GM23338 (cell line): ENCODE results near the gene CFAP92. TPM values are rescaled to one million over a fixed set of nuclear protein-coding genes. Genes with fewer than 3 reads are reported as not detected.
A peak's percentile ranks its signal among the peaks of the same experiment; 100 is the strongest.

Experiments
- ATAC-seq: fragments of 200-7000 bp; cut with Tn5 transposase; 3 replicates; pipeline ENCODE4 v1.9.1; 2020
- DNase-seq: peaks from one replicate; pipeline ENCODE4 v3.0.0-alpha.2; 2015; ENCODE audit warnings: low spot score
- H2AFZ ChIP-seq: fragments of 200-600 bp; sonication (generic); 2 replicates; pipeline ENCODE4 v1.8.0; 2016; ENCODE audit warnings: antibody characterized with exemption, mild to moderate bottlenecking, moderate library complexity
- H3F3A ChIP-seq: fragments of 200-600 bp; sonication (generic); replicated peaks from 2 replicates; pipeline ENCODE4 v1.8.0; 2017; ENCODE audit warnings: antibody characterized with exemption, mixed run types, low read depth
- H3K27ac ChIP-seq: fragments of 200-600 bp; sonication (generic); 2 replicates; pipeline ENCODE4 v1.6.1; 2016; ENCODE audit warnings: low read depth
- H3K27me3 ChIP-seq: fragments of 200-600 bp; sonication (generic); 2 replicates; pipeline ENCODE4 v1.8.0; 2016; ENCODE audit warnings: mild to moderate bottlenecking, mixed run types, moderate library complexity; ENCODE audit not compliant: insufficient read depth
- H3K36me3 ChIP-seq: fragments of 200-600 bp; sonication (generic); 2 replicates; pipeline ENCODE4 v1.8.0; 2016; ENCODE audit warnings: mild to moderate bottlenecking; ENCODE audit not compliant: insufficient read depth
- H3K4me1 ChIP-seq: fragments of 200-600 bp; sonication (generic); 2 replicates; pipeline ENCODE4 v1.8.0; 2016; ENCODE audit warnings: mild to moderate bottlenecking, moderate library complexity; ENCODE audit not compliant: insufficient read depth
- H3K4me2 ChIP-seq: fragments of 200-600 bp; sonication (generic); 2 replicates; pipeline ENCODE4 v1.7.1; 2017; ENCODE audit warnings: mixed run types
- H3K4me3 ChIP-seq: fragments of 200-600 bp; sonication (generic); 2 replicates; pipeline ENCODE4 v1.6.1; 2016; ENCODE audit warnings: mixed run types
- H3K79me2 ChIP-seq: fragments of 200-600 bp; sonication (generic); replicated peaks from 2 replicates; pipeline ENCODE4 v1.8.0; 2017; ENCODE audit warnings: mild to moderate bottlenecking; ENCODE audit not compliant: insufficient read depth
- H3K9me2 ChIP-seq: fragments of 200-600 bp; sonication (generic); 2 replicates; pipeline ENCODE4 v1.8.0; 2017; ENCODE audit not compliant: insufficient read depth
- H4K20me1 ChIP-seq: fragments of 200-600 bp; sonication (generic); replicated peaks from 2 replicates; pipeline ENCODE4 v1.8.0; 2017; ENCODE audit warnings: mild to moderate bottlenecking; ENCODE audit not compliant: insufficient read depth
- H3K27ac Mint-ChIP-seq: 2 replicates; pipeline ENCODE4 v1.8.0; 2020; ENCODE audit warnings: inconsistent platforms, mild to moderate bottlenecking, moderate library complexity, mixed read lengths
- H3K27me3 Mint-ChIP-seq: 3 replicates; pipeline ENCODE4 v1.8.0; 2022; ENCODE audit warnings: low read depth, mild to moderate bottlenecking, moderate library complexity, mixed read lengths, inconsistent platforms; ENCODE audit not compliant: insufficient read depth, poor library complexity
- H3K36me3 Mint-ChIP-seq: 3 replicates; pipeline ENCODE4 v1.8.0; 2021; ENCODE audit warnings: low read depth, mild to moderate bottlenecking, inconsistent platforms, moderate library complexity, mixed read lengths
- H3K4me1 Mint-ChIP-seq: 3 replicates; pipeline ENCODE4 v1.8.0; 2020; ENCODE audit warnings: mild to moderate bottlenecking, inconsistent platforms, mixed read lengths
- H3K4me3 Mint-ChIP-seq: 3 replicates; pipeline ENCODE4 v1.8.0; 2021; ENCODE audit warnings: moderate library complexity, mild to moderate bottlenecking, inconsistent platforms, mixed read lengths
- H3K9me3 Mint-ChIP-seq: 3 replicates; pipeline ENCODE4 v1.8.0; 2020; ENCODE audit warnings: moderate library complexity, mild to moderate bottlenecking, inconsistent platforms, mixed read lengths
- EZH2phosphoT487 ChIP-seq: fragments of 200-600 bp; sonication (generic); IDR thresholded peaks from one replicate; pipeline ENCODE4 v1.8.1; 2018; ENCODE audit warnings: antibody characterized with exemption; ENCODE audit not compliant: unreplicated experiment
- JUNB ChIP-seq: IDR thresholded peaks from one replicate; pipeline ENCODE4 v1.6.1; 2016; ENCODE audit warnings: antibody characterized with exemption; ENCODE audit not compliant: unreplicated experiment
- POLR2AphosphoS5 ChIP-seq: IDR thresholded peaks from 2 replicates; pipeline ENCODE4 v1.6.1; 2016; ENCODE audit warnings: antibody characterized with exemption, low read depth
- ZNF114 ChIP-seq: fragments of 250-450 bp; sonication (Bioruptor Pico); IDR thresholded peaks from 2 replicates; pipeline ENCODE4 v1.5.0; 2020; ENCODE audit warnings: mild to moderate bottlenecking, moderate library complexity
- ZNF331 ChIP-seq: fragments of 250-450 bp; sonication (Bioruptor Pico); IDR thresholded peaks from 2 replicates; pipeline ENCODE4 v1.5.0; 2020; ENCODE audit warnings: low read depth, mild to moderate bottlenecking, moderate library complexity
- polyA plus RNA-seq: library from polyadenylated mRNA; unstranded; fragments of >200 nt; fragmentation: Nextera tagmentation; extraction: Ambion mirVana; gene quantifications from 2 replicates; pipeline ENCODE4 v1.2.1, GENCODE V29; 2016
- total RNA-seq: library from RNA; depleted of rRNA; stranded (reverse); fragments of >200 nt; shearing (Covaris generic); gene quantifications from 2 replicates; pipeline ENCODE4 v1.2.3, GENCODE V29; 2014
- TF ChIP-seq, protein P1 (sequence below): IDR thresholded peaks from one replicate; pipeline ENCODE4 v1.6.1; 2018; ENCODE audit warnings: antibody characterized with exemption; ENCODE audit not compliant: unreplicated experiment
- TF ChIP-seq, protein P2 (sequence below): IDR thresholded peaks from 2 replicates; pipeline ENCODE4 v1.6.1; 2016; ENCODE audit warnings: antibody characterized with exemption
- TF ChIP-seq, protein P3 (sequence below), 2 experiments: fragments of 200-600 bp in 1 of 2; sonication (generic) in 1 of 2; conservative IDR thresholded peaks; 2 replicates each; pipeline versions ENCODE4 v1.5.1 to v1.6.1; 2016 to 2017; ENCODE audit warnings: antibody characterized with exemption in 2 of 2, low read depth in 2 of 2, mild to moderate bottlenecking in 2 of 2, moderate library complexity in 1 of 2

CFAP92 gene
- total and polyA plus RNA-seq, 2 experiments from 2014 or later = 1.6 to 2.3 TPM

DNA sequence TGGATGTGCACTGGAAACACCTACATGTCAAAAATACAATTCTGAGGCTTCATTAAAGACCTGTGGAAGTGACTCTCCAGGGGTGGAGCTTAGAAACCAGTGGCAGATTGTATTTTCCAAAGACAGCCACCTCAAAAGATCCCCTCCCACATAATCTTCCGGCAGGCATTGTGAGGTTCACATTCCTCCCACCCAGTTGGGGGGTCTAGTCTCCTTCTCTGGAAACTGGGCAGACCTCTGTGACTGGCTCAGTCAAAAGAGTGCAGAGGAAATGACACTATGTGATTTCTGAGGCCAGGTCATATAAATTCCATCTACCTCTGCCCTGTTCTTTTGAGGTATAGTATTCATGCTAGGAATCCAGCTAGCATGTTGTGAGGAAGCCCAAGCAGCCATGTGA is 1.9 kb upstream of the CFAP92 start (continued):
- TF ChIP-seq, protein P1, sequence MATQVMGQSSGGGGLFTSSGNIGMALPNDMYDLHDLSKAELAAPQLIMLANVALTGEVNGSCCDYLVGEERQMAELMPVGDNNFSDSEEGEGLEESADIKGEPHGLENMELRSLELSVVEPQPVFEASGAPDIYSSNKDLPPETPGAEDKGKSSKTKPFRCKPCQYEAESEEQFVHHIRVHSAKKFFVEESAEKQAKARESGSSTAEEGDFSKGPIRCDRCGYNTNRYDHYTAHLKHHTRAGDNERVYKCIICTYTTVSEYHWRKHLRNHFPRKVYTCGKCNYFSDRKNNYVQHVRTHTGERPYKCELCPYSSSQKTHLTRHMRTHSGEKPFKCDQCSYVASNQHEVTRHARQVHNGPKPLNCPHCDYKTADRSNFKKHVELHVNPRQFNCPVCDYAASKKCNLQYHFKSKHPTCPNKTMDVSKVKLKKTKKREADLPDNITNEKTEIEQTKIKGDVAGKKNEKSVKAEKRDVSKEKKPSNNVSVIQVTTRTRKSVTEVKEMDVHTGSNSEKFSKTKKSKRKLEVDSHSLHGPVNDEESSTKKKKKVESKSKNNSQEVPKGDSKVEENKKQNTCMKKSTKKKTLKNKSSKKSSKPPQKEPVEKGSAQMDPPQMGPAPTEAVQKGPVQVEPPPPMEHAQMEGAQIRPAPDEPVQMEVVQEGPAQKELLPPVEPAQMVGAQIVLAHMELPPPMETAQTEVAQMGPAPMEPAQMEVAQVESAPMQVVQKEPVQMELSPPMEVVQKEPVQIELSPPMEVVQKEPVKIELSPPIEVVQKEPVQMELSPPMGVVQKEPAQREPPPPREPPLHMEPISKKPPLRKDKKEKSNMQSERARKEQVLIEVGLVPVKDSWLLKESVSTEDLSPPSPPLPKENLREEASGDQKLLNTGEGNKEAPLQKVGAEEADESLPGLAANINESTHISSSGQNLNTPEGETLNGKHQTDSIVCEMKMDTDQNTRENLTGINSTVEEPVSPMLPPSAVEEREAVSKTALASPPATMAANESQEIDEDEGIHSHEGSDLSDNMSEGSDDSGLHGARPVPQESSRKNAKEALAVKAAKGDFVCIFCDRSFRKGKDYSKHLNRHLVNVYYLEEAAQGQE = no peak
- no peak for TF ChIP-seq JUNB
- TF ChIP-seq, protein P2, sequence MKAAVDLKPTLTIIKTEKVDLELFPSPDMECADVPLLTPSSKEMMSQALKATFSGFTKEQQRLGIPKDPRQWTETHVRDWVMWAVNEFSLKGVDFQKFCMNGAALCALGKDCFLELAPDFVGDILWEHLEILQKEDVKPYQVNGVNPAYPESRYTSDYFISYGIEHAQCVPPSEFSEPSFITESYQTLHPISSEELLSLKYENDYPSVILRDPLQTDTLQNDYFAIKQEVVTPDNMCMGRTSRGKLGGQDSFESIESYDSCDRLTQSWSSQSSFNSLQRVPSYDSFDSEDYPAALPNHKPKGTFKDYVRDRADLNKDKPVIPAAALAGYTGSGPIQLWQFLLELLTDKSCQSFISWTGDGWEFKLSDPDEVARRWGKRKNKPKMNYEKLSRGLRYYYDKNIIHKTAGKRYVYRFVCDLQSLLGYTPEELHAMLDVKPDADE = no peak

DNA sequence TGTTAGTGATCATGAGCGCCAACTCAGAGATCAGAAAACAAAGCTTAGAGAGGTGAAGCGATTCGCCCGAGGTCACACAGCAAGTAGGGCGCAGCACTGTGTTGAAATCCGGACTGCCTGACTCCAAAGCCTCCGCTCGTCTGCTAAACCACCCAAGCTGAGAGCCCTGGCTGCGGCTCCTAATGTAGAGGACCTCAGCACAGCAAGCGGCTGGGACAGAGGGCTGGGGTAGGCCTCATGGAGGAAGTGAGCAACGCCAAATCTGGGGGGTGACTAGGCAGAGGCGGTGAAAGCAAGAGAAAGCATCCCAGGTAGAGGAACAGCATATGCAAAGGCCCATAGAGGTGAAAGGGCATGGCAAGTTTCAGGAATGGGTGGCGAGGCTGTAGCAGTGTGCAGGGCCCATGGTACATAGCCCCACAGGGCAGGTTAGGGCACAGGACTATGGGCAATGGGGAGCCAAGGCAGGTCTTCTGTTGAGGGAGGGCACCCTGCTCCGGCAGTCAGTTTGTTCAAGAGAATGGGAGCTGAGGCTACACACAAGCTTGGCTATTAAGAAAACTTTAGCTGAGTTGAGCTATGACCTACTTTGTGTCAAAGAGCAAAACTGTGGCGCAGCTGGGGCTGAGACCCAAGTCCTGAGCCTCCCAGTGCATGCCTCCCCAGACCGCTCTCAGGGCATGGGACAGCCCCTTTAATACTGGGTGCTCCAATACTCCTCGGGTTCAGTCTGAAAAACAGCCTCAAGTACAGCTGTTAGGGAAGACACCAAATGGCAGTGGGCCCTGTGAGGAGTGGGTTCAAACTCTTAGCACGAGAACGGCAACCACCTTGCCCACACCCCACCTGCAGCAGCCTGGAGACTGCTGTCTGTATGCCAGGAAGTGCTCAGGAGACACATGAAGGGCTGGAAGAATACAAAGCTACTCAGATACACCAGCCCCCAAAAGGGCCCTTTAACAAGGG is 988 bp upstream of the CFAP92 start:
- Mint-ChIP-seq H3K4me1 (peaks cover 30% of the 10 kb centered on the region), H3K27me3 (peaks cover 34% of the 10 kb centered on the region), H3K9me3 (no peaks in the 10 kb centered on the region), H3K36me3 (no peaks in the 10 kb centered on the region; the same call in 2 of the 3 replicates), H3K27ac (no peak overlapping the region), H3K4me3 (peak overlapping the region; percentile 62)
- Histone ChIP-seq H3F3A (0 out of 2 replicates have a peak, but pooled peaks cover 5% of the 10 kb centered on the region), H3K27me3 (peaks cover 70% of the 10 kb centered on the region), H3K4me1 (peaks cover 17% of the 10 kb centered on the region), H3K36me3 (no peaks in the 10 kb centered on the region), H3K9me2 (0 out of 2 replicates have a peak, but pooled peaks cover 10% of the 10 kb centered on the region), H3K27ac (no peak overlapping the region), H3K4me2 (peak overlapping the region; percentile 88), H4K20me1 (no peaks in the 10 kb centered on the region), H3K79me2 (no peaks in the 10 kb centered on the region), H3K4me3 (peak overlapping the region; percentile 69), H2AFZ (peak overlapping the region; percentile 88)
- DNase-seq (no peak), ATAC-seq (no peak)
- TF ChIP-seq POLR2AphosphoS5 = no peak
- TF ChIP-seq, protein P1 = no peak
- TF ChIP-seq, protein P2 = no peak
- TF ChIP-seq, protein P3, sequence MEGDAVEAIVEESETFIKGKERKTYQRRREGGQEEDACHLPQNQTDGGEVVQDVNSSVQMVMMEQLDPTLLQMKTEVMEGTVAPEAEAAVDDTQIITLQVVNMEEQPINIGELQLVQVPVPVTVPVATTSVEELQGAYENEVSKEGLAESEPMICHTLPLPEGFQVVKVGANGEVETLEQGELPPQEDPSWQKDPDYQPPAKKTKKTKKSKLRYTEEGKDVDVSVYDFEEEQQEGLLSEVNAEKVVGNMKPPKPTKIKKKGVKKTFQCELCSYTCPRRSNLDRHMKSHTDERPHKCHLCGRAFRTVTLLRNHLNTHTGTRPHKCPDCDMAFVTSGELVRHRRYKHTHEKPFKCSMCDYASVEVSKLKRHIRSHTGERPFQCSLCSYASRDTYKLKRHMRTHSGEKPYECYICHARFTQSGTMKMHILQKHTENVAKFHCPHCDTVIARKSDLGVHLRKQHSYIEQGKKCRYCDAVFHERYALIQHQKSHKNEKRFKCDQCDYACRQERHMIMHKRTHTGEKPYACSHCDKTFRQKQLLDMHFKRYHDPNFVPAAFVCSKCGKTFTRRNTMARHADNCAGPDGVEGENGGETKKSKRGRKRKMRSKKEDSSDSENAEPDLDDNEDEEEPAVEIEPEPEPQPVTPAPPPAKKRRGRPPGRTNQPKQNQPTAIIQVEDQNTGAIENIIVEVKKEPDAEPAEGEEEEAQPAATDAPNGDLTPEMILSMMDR (conservative IDR thresholded peaks at IDR 0.05; ENCODE audit: low read depth in 2 of 2) = no peak
- no peak for TF ChIP-seq ZNF114 (CRISPR knock-in tag)
- no peak for TF ChIP-seq ZNF331 (CRISPR knock-in tag)
- TF ChIP-seq EZH2phosphoT487 = no peak
